Glomerular endothelial cell (primary cell): ENCODE data around the gene ZIC5. TPM values are rescaled to one million over a fixed set of nuclear protein-coding genes. Genes with fewer than 3 reads are reported as not detected.

Experiments
- DNase-seq: peaks from one replicate; pipeline ENCODE4 v3.0.0-alpha.2; 2011; ENCODE audit warnings: low read depth, low spot score; ENCODE audit errors: extremely low read depth
- total RNA-seq: library from RNA; depleted of rRNA; stranded (reverse); fragments of >200 nt; gene quantifications from 2 replicates; pipeline ENCODE4 v1.2.3, GENCODE V29; 2015

Gene ZIC5
- total RNA-seq = not detected in 2 replicates

- no peak for DNase-seq
Observed at GRCh38 chr13:99971576-99972189, at the start of gene ZIC5. TSS of gene ZIC5 (minus strand) at chr13:99971767. CDS start at chr13:99971603, 164 bp downstream.

- no peak for DNase-seq
Observed at GRCh38 chr13:100019780-100020356, 48.3 kb upstream of the ZIC5 start.

GRCh38 chr13:100014621-100015020 lies 43.1 kb upstream of the ZIC5 start:
- no peak for DNase-seq

- no peak for DNase-seq
Observed at GRCh38 chr13:99998261-99998660, 26.7 kb upstream of the ZIC5 start.

- DNase-seq = no peak
Observed at GRCh38 chr13:99997702-99998214, 26.2 kb upstream of the ZIC5 start.

- no peak for DNase-seq
Observed at GRCh38 chr13:99996381-99996973, 24.9 kb upstream of the ZIC5 start.

GRCh38 chr13:99995589-99996380 lies 24.2 kb upstream of the ZIC5 start:
- DNase-seq = no peak

- DNase-seq = no peak
Observed at GRCh38 chr13:99995104-99995588, 23.6 kb upstream of the ZIC5 start.

- DNase-seq = no peak
Observed at GRCh38 chr13:99994638-99995020, 23.1 kb upstream of the ZIC5 start.

GRCh38 chr13:99993660-99994637 lies 22.4 kb upstream of the ZIC5 start:
- DNase-seq = no peak

GRCh38 chr13:99992949-99993351 lies 21.4 kb upstream of the ZIC5 start:
- DNase-seq = no peak

- DNase-seq = no peak
Observed at GRCh38 chr13:99991828-99992775, 20.5 kb upstream of the ZIC5 start.

GRCh38 chr13:99991013-99991827 lies 19.7 kb upstream of the ZIC5 start:
- DNase-seq = no peak

- no peak for DNase-seq
Observed at GRCh38 chr13:99990126-99990977, 18.8 kb upstream of the ZIC5 start.

GRCh38 chr13:99989276-99990125 lies 17.9 kb upstream of the ZIC5 start:
- no peak for DNase-seq
